Effector memory CD4-positive, alpha-beta T cell (primary cell): ENCODE results near the gene ABI3.

Experiments used
- DNase-seq, 3 donors: peaks; one replicate each; pipeline ENCODE4 v3.0.0-alpha.2; 2020
- H3K27ac ChIP-seq: 2 replicates; pipeline ENCODE4 v1.7.0; 2013; ENCODE audit warnings: mild to moderate bottlenecking, low read length, moderate library complexity; ENCODE audit not compliant: insufficient read depth, poor library complexity, severe bottlenecking
- H3K27me3 ChIP-seq: replicated peaks from 2 replicates; pipeline ENCODE4 v1.7.0; 2013; ENCODE audit warnings: mild to moderate bottlenecking, low read length; ENCODE audit not compliant: insufficient read depth, control insufficient read depth, poor library complexity, severe bottlenecking
- H3K36me3 ChIP-seq: 2 replicates; pipeline ENCODE4 v1.7.0; 2013; ENCODE audit warnings: mild to moderate bottlenecking, low read length, moderate library complexity; ENCODE audit not compliant: control insufficient read depth, insufficient read depth
- H3K4me1 ChIP-seq: 2 replicates; pipeline ENCODE4 v1.7.0; 2013; ENCODE audit warnings: low read length, mild to moderate bottlenecking; ENCODE audit not compliant: control insufficient read depth, insufficient read depth, poor library complexity, severe bottlenecking
- H3K4me3 ChIP-seq: 2 replicates; pipeline ENCODE4 v1.7.0; 2013; ENCODE audit warnings: low read length, low read depth, mild to moderate bottlenecking; ENCODE audit not compliant: insufficient read depth, poor library complexity, severe bottlenecking
- H3K9me3 ChIP-seq: 2 replicates; pipeline ENCODE4 v1.7.0; 2013; ENCODE audit warnings: mild to moderate bottlenecking, low read length, moderate library complexity; ENCODE audit not compliant: control insufficient read depth

The ABI3 gene

DNA sequence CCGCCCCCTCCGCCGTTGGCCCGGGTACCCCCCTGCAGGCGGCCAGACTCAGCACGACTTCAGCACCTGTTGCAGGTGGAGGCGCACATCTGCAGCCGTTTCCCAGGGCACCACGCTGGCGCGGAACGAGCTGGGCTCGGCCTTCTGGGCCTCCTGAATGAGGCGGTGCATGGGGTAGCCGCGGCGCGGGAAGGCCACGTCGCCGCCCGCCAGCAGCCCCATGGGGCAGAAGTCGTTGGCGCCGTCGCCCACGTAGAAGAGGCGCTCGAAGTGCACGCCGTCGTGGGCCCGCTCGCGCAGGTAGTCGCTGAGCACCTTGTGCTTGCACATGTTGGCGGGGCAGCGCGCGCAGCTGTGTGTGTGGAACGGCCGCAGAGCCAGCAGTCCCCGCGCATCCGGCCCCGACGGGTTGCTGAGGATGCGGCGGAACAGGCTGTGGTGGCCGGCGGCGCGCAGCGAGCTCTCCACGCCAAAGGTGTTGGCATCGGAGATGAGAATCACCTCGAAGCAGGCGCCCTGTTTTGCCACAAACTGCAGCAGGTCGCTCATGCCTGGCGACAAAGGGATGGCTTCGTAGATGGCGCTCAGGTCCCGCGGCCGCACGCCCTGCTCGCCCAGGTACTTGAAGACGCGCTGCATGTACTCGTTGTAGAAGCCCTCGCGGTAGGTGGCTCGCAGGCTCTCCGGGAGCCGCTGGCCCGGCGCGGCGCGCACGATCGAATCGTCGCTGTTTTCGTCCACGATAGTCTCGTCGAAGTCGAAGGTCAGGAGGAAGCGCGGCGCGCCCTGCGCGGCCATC is 13.9 kb downstream of the ABI3 start:
- no peak overlapping the region for H3K27ac ChIP-seq
- H3K9me3 ChIP-seq = no peaks in the 10 kb centered on the region
- peaks cover 3% of the 10 kb centered on the region for H3K27me3 ChIP-seq
- peak overlapping the region; percentile 40 for H3K4me3 ChIP-seq
- H3K4me1 ChIP-seq = peaks cover 28% of the 10 kb centered on the region
- peak; percentile 19 to 32 (median 22) for DNase-seq
- H3K36me3 ChIP-seq = no peaks in the 10 kb centered on the region

- Histone ChIP-seq H3K27ac (no peak overlapping the region), H3K4me3 (peak overlapping the region; percentile 40), H3K36me3 (no peaks in the 10 kb centered on the region), H3K4me1 (peaks cover 27% of the 10 kb centered on the region), H3K9me3 (no peaks in the 10 kb centered on the region), H3K27me3 (peaks cover 9% of the 10 kb centered on the region)
- DNase-seq = no peak
These were observed 14.5 kb downstream of the ABI3 start for GRCh38 chr17:49224997-49225337.

DNA sequence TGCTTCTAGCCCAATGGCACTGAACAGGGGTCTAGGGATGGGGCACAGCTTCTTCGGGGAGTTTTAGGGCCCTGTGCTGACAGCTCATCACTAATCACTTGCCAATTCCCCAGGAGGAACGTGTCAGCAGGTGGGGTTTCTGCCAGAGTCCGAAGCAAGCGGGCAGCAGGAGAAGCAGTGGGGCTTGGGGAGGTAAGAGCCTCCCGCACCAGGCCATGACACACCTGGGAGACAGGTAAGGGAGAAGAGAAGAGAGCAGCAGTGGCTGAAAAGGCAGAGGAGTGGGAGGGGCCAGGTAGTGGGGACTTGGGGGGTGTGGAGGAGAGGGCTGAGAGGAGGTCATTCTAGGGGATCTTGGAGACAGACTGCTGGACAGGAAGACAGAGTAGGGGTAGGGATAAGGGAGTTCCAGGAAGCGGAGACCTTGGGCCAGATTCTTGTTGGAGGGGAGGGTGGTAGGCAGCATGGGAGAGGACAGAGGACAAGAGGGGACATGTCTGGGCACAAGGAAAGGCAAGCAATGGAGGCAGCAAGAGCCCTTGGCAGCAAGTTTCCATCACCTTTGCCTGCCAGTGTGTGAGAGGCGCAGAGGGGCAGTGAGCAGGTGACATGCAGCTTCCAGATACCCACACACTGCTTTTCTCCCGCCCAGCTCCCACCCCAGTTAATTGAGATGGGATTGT is 15.2 kb downstream of the ABI3 start:
- DNase-seq = no peak
- Histone ChIP-seq H3K4me1 (peaks cover 29% of the 10 kb centered on the region), H3K36me3 (no peaks in the 10 kb centered on the region), H3K27ac (no peak overlapping the region), H3K27me3 (peaks cover 11% of the 10 kb centered on the region), H3K9me3 (no peaks in the 10 kb centered on the region), H3K4me3 (no peak overlapping the region)

GRCh38 chr17:49226771-49227435 is 16.4 kb downstream of the ABI3 start:
- H3K4me3 ChIP-seq = no peak overlapping the region
- no peaks in the 10 kb centered on the region for H3K36me3 ChIP-seq
- DNase-seq = no peak
- no peak overlapping the region for H3K27ac ChIP-seq
- no peaks in the 10 kb centered on the region for H3K9me3 ChIP-seq
- peaks cover 11% of the 10 kb centered on the region for H3K27me3 ChIP-seq
- H3K4me1 ChIP-seq = peaks cover 33% of the 10 kb centered on the region

DNA sequence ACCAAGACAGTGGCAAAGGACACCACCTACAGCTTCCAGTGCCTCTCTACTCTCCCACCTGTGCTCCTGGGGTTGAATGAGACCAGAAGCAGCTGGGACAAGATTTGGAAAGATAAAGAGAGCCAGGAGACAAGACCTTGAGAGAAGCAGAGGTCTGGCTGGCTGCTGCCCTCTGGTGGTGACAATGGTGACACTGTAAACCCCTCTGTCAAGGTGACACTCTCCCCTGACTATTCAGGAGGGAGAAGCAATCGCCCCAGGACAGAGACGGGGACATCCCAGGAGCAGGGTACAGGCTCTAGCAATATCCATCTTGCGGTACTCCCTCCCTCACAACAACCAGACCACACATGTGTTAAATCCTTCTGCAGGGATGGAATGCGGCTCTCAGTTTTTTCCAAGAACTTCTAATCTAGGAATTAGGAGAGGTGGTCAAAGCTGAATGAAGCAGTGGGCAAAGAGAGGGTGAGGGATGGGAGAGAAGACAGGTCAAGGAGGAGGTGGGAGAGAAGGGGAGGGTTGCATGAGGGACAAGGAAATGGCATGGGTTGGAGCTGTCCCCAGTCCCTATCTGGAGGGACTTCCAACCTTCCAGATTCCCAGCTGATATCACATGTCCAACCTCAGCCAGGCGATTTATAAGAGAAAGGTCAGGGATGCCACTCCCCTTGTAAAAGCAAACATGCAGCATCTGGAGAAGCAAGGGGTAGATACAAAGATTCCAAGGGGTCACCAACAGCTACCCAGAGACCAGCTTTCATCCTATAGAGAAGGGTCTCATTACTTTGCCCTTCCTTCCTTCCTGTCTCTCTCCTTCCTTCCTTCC is 17.1 kb downstream of the ABI3 start:
- DNase-seq = peak; percentile 45 to 63 (median 48)
- Histone ChIP-seq H3K27ac (no peak overlapping the region), H3K4me1 (peaks cover 33% of the 10 kb centered on the region), H3K9me3 (no peaks in the 10 kb centered on the region), H3K4me3 (no peak overlapping the region), H3K36me3 (no peaks in the 10 kb centered on the region), H3K27me3 (peaks cover 11% of the 10 kb centered on the region)

DNA sequence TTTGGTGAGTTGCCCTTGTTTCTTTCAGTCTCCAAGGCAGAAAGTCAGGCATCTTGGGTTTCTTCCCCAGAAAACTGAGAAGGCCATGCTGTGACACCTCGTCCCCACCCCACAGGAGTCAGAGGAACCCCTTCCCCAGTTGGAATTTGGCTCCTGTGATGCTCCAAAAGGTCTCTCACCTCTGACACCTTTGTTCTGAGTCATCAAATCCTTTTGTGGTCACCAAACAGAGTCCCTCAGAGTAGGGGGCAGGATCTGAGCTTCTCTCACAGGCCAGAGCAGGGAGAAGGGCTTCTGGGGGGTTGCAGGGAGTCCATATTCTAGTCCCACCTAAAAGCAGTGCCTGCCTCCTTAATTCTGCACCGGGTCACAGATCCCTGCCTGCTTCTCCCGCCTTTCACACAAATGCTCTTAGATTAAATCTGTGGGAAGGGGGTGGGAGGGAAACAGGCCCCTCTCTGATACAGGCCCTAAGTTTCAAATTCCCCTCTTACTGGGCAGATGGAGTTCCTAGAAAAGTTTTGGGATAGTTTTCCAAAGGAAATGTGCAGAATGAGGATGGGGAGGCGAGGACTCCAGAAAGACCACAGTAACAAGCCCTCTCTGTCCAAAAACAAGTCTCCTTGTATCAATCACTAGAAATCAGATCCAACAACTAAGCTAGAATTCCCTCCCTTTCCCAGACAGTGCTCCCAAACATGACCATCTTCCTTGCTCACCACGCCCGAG is 18.7 kb downstream of the ABI3 start:
- H3K27ac ChIP-seq = no peak overlapping the region
- H3K36me3 ChIP-seq = no peaks in the 10 kb centered on the region
- no peak for DNase-seq
- peaks cover 20% of the 10 kb centered on the region for H3K4me1 ChIP-seq
- no peak overlapping the region for H3K4me3 ChIP-seq
- peaks cover 11% of the 10 kb centered on the region for H3K27me3 ChIP-seq
- H3K9me3 ChIP-seq = no peaks in the 10 kb centered on the region

GRCh38 chr17:49229805-49230600 is 19.5 kb downstream of the ABI3 start:
- no peak for DNase-seq
- H3K9me3 ChIP-seq = no peaks in the 10 kb centered on the region
- no peaks in the 10 kb centered on the region for H3K36me3 ChIP-seq
- H3K4me1 ChIP-seq = peaks cover 13% of the 10 kb centered on the region
- peaks cover 11% of the 10 kb centered on the region for H3K27me3 ChIP-seq
- H3K4me3 ChIP-seq = peak overlapping the region; percentile 60
- H3K27ac ChIP-seq = no peak overlapping the region

GRCh38 chr17:49230636-49231562 is 20.4 kb downstream of the ABI3 start, which contains the start of gene PHOSPHO1:
PHOSPHO1 (minus strand) TSS chr17:49230787; CDS start chr17:49226691, 4,096 bp downstream.
- no peaks in the 10 kb centered on the region for H3K36me3 ChIP-seq
- H3K4me3 ChIP-seq = peak within 1 kb of the TSS; percentile 60
- H3K9me3 ChIP-seq = no peaks in the 10 kb centered on the region
- H3K27me3 ChIP-seq = peaks cover 11% of the 10 kb centered on the region
- peak; percentile 73 to 79 (median 77) for DNase-seq
- H3K27ac ChIP-seq = no peak within 1 kb of the TSS
- peaks cover 13% of the 10 kb centered on the region for H3K4me1 ChIP-seq
